H1 (cell line): ENCODE data around the gene PTGIS. TPM values are rescaled to one million over a fixed set of nuclear protein-coding genes. Genes with fewer than 3 reads are reported as not detected.

Source experiments
- polyA plus RNA-seq, 7 experiments: library from polyadenylated mRNA; depleted of rRNA in 3 of 7; stranded (reverse) in 5 of 7; unstranded in 2 of 7; fragments of >200 nt in 5 of 7; fragments of 200-250 nt in 2 of 7; gene quantifications; 1 replicate in 5 of 7; 2 replicates in 1 of 7; 4 replicates in 1 of 7; pipeline versions ENCODE4 v1.2.1 to v1.2.3, GENCODE V29; 2011 to 2013; ENCODE audit warnings: missing spikeins in 2 of 7, mixed read lengths in 2 of 7
- total RNA-seq: library from RNA; stranded (reverse); fragmentation: NEBNext Ultra II Directional; extraction: Animal tissue kit (Norgen Biotek cat#: 25700); gene quantifications from 2 replicates; pipeline ENCODE4 v1.2.1, GENCODE V29; 2021

Gene PTGIS
- total and polyA plus RNA-seq, 2 of the 8 experiments (the other 6 are each of a cell fraction or from before 2014, with no cell fraction given), result 29.9 to 35.5 TPM

Other genes with a start within 250 kb of the PTGIS start
- 0.58 and 0.59 TPM in 2 replicates for gene KCNB1, start 85.5 kb downstream of the PTGIS start, total RNA-seq
- gene KCNB1, start 85.5 kb downstream of the PTGIS start, polyA plus RNA-seq (2011; rRNA removed), result 0.47 and 0.67 TPM in 2 replicates
- gene B4GALT5, start 145.7 kb upstream of the PTGIS start, total RNA-seq, result 73.5 and 75.4 TPM in 2 replicates
- gene B4GALT5, start 145.7 kb upstream of the PTGIS start, polyA plus RNA-seq (2011; rRNA removed), result 39.1 and 46.5 TPM in 2 replicates
- gene SLC9A8, start 244.7 kb upstream of the PTGIS start, total RNA-seq, result 6.2 and 6.7 TPM in 2 replicates
- gene SLC9A8, start 244.7 kb upstream of the PTGIS start, polyA plus RNA-seq (2011; rRNA removed), result 3.2 and 5.0 TPM in 2 replicates